K562 (cell line): ENCODE results near the gene TRRAP. TPM values are rescaled to one million over a fixed set of nuclear protein-coding genes. Genes with fewer than 3 reads are reported as not detected.

Experiments used
- ATAC-seq: fragments of 200-7000 bp; cut with Tn5 transposase; 3 replicates; pipeline ENCODE4 v1.9.1; 2020; ENCODE audit warnings: moderate library complexity
- BruUV-seq: library from RNA; stranded (reverse); fragments of 400-500 nt; replicated peaks from 2 replicates; lab custom pipeline; 2021; lab: Mats Ljungman, UMichigan
- CTCF ChIA-PET: fragments of 300-600 bp; formaldehyde crosslinking; extraction: SDS; loops from one replicate; lab custom pipeline; 2021; ENCODE audit warnings: low intra/inter-chr PET ratio; lab: Yijun Ruan, JAX
- POLR2A ChIA-PET: fragments of 300-600, 350-650 bp; sonication (Branson Sonifier 250); formaldehyde crosslinking; extraction: SDS; loops from one replicate; lab custom pipeline; 2021; ENCODE audit warnings: antibody characterized with exemption, inconsistent platforms; lab: Yijun Ruan, JAX
- DNase-seq, 4 experiments: peaks; one replicate each; pipeline versions ENCODE4 v3.0.0 to v3.0.0-alpha.2; 2011 to 2018; ENCODE audit warnings: low spot score in 3 of 4, mixed read lengths in 3 of 4; ENCODE audit errors: extremely low read depth in 1 of 4
- FAIRE-seq: peaks from 2 replicates; lab custom pipeline; 2011; peaks lifted over from hg19 to GRCh38; lab: Jason Lieb, UNC
- H2AFZ ChIP-seq: 2 replicates; pipeline ENCODE4 v1.6.0; 2011; ENCODE audit warnings: low read depth, low read length, control low read depth, inconsistent platforms
- H3K27ac ChIP-seq: fragments of 200-600 bp; 3 replicates; pipeline ENCODE4 v1.8.0; 2011; ENCODE audit warnings: low read depth, mild to moderate bottlenecking, control low read depth, inconsistent platforms, low read length, moderate library complexity, mixed read lengths; ENCODE audit errors: extremely low read depth
- H3K27me3 ChIP-seq, 2 experiments: fragments of 300-600 bp in 1 of 2; 2 replicates in 1 of 2; 3 replicates in 1 of 2; pipeline versions ENCODE4 v1.6.0 to v1.8.0; 2011; ENCODE audit warnings: inconsistent platforms in 2 of 2, low read length in 2 of 2, mild to moderate bottlenecking in 1 of 2, mixed read lengths in 1 of 2, moderate library complexity in 1 of 2; ENCODE audit not compliant: control insufficient read depth in 2 of 2, insufficient read depth in 2 of 2
- H3K36me3 ChIP-seq: fragments of 300-600 bp; 3 replicates; pipeline ENCODE4 v1.8.0; 2011; ENCODE audit warnings: mild to moderate bottlenecking, low read length, inconsistent platforms; ENCODE audit not compliant: control insufficient read depth, insufficient read depth
- H3K4me1 ChIP-seq, 2 experiments: fragments of 200-600 bp in 1 of 2; replicated peaks in 1 of 2; 2 replicates in 1 of 2; 3 replicates in 1 of 2; pipeline versions ENCODE4 v1.5.1 to v1.8.0; 2011; ENCODE audit warnings: inconsistent platforms in 2 of 2, low read length in 2 of 2, mild to moderate bottlenecking in 1 of 2, mixed read lengths in 1 of 2, moderate library complexity in 1 of 2; ENCODE audit not compliant: control insufficient read depth in 2 of 2, insufficient read depth in 2 of 2
- H3K4me2 ChIP-seq: 2 replicates; pipeline ENCODE4 v1.6.1; 2011; ENCODE audit warnings: low read length, control low read depth, inconsistent platforms, mixed read lengths; ENCODE audit not compliant: insufficient read depth
- H3K4me3 ChIP-seq: fragments of 200-600 bp; sonication (generic), shearing (Covaris generic); 2 replicates; pipeline ENCODE4 v1.5.1; 2016; ENCODE audit warnings: control low read depth, inconsistent platforms
- H3K79me2 ChIP-seq: fragments of 200-600 bp; 3 replicates; pipeline ENCODE4 v1.8.0; 2011; ENCODE audit warnings: low read length, inconsistent platforms; ENCODE audit not compliant: control insufficient read depth, insufficient read depth
- H3K9ac ChIP-seq, 2 experiments: 2 replicates each; pipeline versions ENCODE4 v1.6.0 to v1.6.1; 2011; ENCODE audit warnings: low read depth in 2 of 2, low read length in 2 of 2, control low read depth in 1 of 2, inconsistent platforms in 1 of 2, mild to moderate bottlenecking in 1 of 2, mixed read lengths in 1 of 2; ENCODE audit not compliant: insufficient read depth in 1 of 2
- H3K9me1 ChIP-seq: one replicate; pipeline ENCODE4 v1.6.0; 2011; ENCODE audit warnings: inconsistent platforms, mild to moderate bottlenecking, low read length, moderate library complexity; ENCODE audit not compliant: control insufficient read depth, insufficient read depth
- H3K9me3 ChIP-seq: replicated peaks from 2 replicates; pipeline ENCODE4 v1.5.1; 2011; ENCODE audit warnings: low read depth, low read length, inconsistent platforms; ENCODE audit not compliant: control insufficient read depth, insufficient read depth
- H4K20me1 ChIP-seq: replicated peaks from 2 replicates; pipeline ENCODE4 v1.6.1; 2011; ENCODE audit warnings: low read length, inconsistent platforms, mixed read lengths; ENCODE audit not compliant: control insufficient read depth, insufficient read depth
- BCL6 ChIP-seq: fragments of 250-450 bp; sonication (Bioruptor Pico); IDR thresholded peaks from 2 replicates; pipeline ENCODE4 v1.4.0; 2020
- HNRNPL ChIP-seq: fragments of 200-400 bp; formaldehyde crosslinking; IDR thresholded peaks from 2 replicates; pipeline ENCODE4 v1.6.1; 2017; ENCODE audit warnings: low read depth, mild to moderate bottlenecking, low read length
- KDM5B ChIP-seq: fragments of 200-600 bp; sonication (generic); IDR thresholded peaks from 2 replicates; pipeline ENCODE4 v1.6.1; 2012; ENCODE audit warnings: low read depth, mild to moderate bottlenecking, moderate library complexity, low read length, control low read depth, inconsistent platforms; ENCODE audit not compliant: insufficient replicate concordance
- KHSRP ChIP-seq: fragments of 450-650 bp; IDR thresholded peaks from 2 replicates; pipeline ENCODE4 v1.6.1; 2017
- MBD2 ChIP-seq: sonication (generic); IDR thresholded peaks from 2 replicates; pipeline ENCODE4 v1.6.1; 2016; ENCODE audit warnings: low read depth, borderline replicate concordance
- MEIS2 ChIP-seq: fragments of 450-650 bp; IDR thresholded peaks from 2 replicates; pipeline ENCODE4 v1.6.1; 2014; ENCODE audit warnings: mild to moderate bottlenecking; ENCODE audit not compliant: partially characterized antibody
- POU5F1 ChIP-seq: fragments of 150-350 bp; IDR thresholded peaks from 2 replicates; pipeline ENCODE4 v1.6.1; 2014; ENCODE audit warnings: borderline replicate concordance, low read length, low read depth, mild to moderate bottlenecking; ENCODE audit not compliant: partially characterized antibody
- SMARCA5 ChIP-seq: fragments of 450-650 bp; IDR thresholded peaks from 2 replicates; pipeline ENCODE4 v1.6.1; 2016
- TEAD1 ChIP-seq, 2 experiments: fragments of 450-650 bp in 1 of 2; sonication (generic) in 1 of 2; formaldehyde crosslinking; IDR thresholded peaks; 2 replicates each; pipeline versions ENCODE4 v1.4.0 to v1.8.0; 2020 to 2022; ENCODE audit warnings: mild to moderate bottlenecking in 2 of 2, missing genetic modification reagents in 1 of 2
- ZC3H8 ChIP-seq: fragments of 450-650 bp; IDR thresholded peaks from 2 replicates; pipeline ENCODE4 v1.6.1; 2017
- ZNF764 ChIP-seq: fragments of 250-450 bp; sonication (Bioruptor Pico); IDR thresholded peaks from 2 replicates; pipeline ENCODE4 v1.4.0; 2020; ENCODE audit warnings: low read depth, mild to moderate bottlenecking, moderate library complexity
- WGBS: fragments of 100-300 bp; shearing (Covaris generic); methylation state at CpG from one replicate; pipeline ENCODE4 v1.1.6; 2016; ENCODE audit warnings: low coverage, mixed read lengths; ENCODE audit not compliant: insufficient coverage; ENCODE audit errors: missing lambda C conversion rate; 5-methylcytosine and 5-hydroxymethylcytosine counted together
- in situ Hi-C: fragments of 300-500 bp; cut with MboI; formaldehyde crosslinking; loops from 4 replicates; pipeline ENCODE4 v1.15.0; 2018; ENCODE audit warnings: inconsistent platforms, mixed read lengths
- intact Hi-C: fragments of 100-400 bp; cut with micrococcal nuclease; formaldehyde crosslinking; loops from 2 replicates; pipeline ENCODE4 v1.14.2; 2022
- polyA plus RNA-seq, 8 experiments: library from polyadenylated mRNA; depleted of rRNA in 4 of 8; stranded (reverse) in 5 of 8; unstranded in 3 of 8; fragments of >200 nt; fragmentation: Nextera tagmentation in 2 of 8; fragmentation: Illumina TruSeq in 1 of 8; extraction: Ambion mirVana in 2 of 8; extraction: Trizol in 1 of 8; gene quantifications; 2 replicates each; pipeline versions ENCODE4 v1.2.1 to v1.2.3, GENCODE V29; 2011 to 2014; ENCODE audit warnings: inconsistent platforms in 1 of 8, missing spikeins in 1 of 8
- total RNA-seq, 7 experiments: library from RNA; depleted of rRNA in 6 of 7; stranded (reverse); fragments of >200 nt in 6 of 7; fragmentation: Illumina TruSeq in 2 of 7; extraction: Trizol in 2 of 7; gene quantifications; 2 replicates each; pipeline versions ENCODE4 v1.2.1 to v1.2.3, GENCODE V29; 2011 to 2021; ENCODE audit warnings: low replicate concordance in 1 of 7
- TF ChIP-seq, protein P1 (sequence below): fragments of 250-450 bp; sonication (Bioruptor Pico); IDR thresholded peaks from 2 replicates; pipeline ENCODE4 v1.9.0; 2021; ENCODE audit warnings: mild to moderate bottlenecking
- TF ChIP-seq, protein P2 (sequence below): fragments of 250-450 bp; sonication (Bioruptor Pico); IDR thresholded peaks from 2 replicates; pipeline ENCODE4 v1.5.0; 2022; ENCODE audit warnings: mild to moderate bottlenecking
- TF ChIP-seq, protein P3 (sequence below): fragments of 450-650 bp; IDR thresholded peaks from 2 replicates; pipeline ENCODE4 v1.6.1; 2018; ENCODE audit warnings: mild to moderate bottlenecking, low read depth; ENCODE audit not compliant: partially characterized antibody

TRRAP gene
- total and polyA plus RNA-seq, 9 of the 15 experiments (the other 6 are each of a cell fraction or from before 2014, with no cell fraction given): 1.3 to 47.2 (median 9.7) TPM

DNA sequence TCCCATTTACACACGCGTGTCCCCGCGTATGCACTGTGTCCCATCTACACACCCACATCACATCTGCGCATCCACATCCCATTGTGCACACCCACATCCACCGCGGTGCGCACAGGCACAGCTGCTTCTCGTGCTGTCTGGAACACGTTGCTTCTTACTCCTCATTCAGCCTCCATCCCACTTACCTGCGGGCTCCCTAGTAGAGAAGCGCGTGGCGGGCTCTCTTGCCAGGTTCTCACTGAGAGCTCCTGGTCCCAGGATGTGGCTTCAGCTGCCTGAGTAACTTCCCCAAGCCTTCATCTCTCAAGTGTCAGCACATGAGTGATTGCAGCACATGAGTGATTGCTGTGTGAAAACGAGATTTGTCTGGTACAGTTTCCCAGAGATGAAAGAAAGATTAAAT is 117.8 kb downstream of the TRRAP start:
- CTCF ChIA-PET: no interaction called here
- POLR2A ChIA-PET: no interaction called here
- Histone ChIP-seq H3K4me3 (no peak overlapping the region), H3K9me1 (no peaks in the 10 kb centered on the region), H3K27ac (no peak overlapping the region), H3K9ac (peak overlapping the region in 1 of 2 experiments; percentile 72; a peak in 2 of 4 replicates), H3K9me3 (no peaks in the 10 kb centered on the region), H4K20me1 (no peaks in the 10 kb centered on the region), H3K4me1 (peaks cover 0 to 3% of the 10 kb centered on the region in 2 experiments; a peak in 1 of 5 replicates), H2AFZ (no peak overlapping the region), H3K79me2 (no peaks in the 10 kb centered on the region), H3K4me2 (no peak overlapping the region), H3K27me3 (no peaks in the 10 kb centered on the region), H3K36me3 (peaks cover 91% of the 10 kb centered on the region)
- WGBS: 92% methylated on average over 15 of the region's 15 CpGs
- DNase-seq: no peak
- no TSS peak for BruUV-seq
- intact Hi-C loops (no loop called here), in situ Hi-C loops (no loop called here)
- ATAC-seq: no peak
- TF ChIP-seq ZC3H8: no peak
- TF ChIP-seq SMARCA5: no peak
- no peak for TF ChIP-seq MBD2
- TF ChIP-seq MEIS2: peak; percentile 33
- TF ChIP-seq KDM5B: no peak
- FAIRE-seq: no peak

DNA sequence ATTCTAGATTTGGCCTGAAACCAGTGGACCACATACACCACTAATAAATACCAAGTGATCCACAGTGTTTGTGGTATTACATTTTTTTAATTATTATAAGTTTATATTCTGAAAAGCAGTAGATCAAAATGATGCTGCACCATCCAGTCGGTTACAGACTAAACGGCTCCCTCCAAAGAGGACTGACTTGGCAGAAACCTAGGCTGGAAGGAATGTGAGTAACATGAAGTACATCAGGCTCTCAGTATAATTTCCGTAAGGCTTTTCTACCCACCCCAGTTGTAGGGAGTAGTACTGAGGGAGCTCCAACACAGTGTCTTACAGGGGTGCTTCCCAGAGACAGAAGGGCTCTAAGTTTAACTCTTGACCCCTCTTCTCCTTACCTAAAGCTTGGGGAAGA is 119.5 kb downstream of the TRRAP start:
- H3K79me2 ChIP-seq: no peaks in the 10 kb centered on the region
- BruUV-seq: no TSS peak
- intact Hi-C loops (no loop called here), in situ Hi-C loops (no loop called here)
- no peaks in the 10 kb centered on the region for H4K20me1 ChIP-seq
- H3K9me1 ChIP-seq: no peaks in the 10 kb centered on the region
- no peaks in the 10 kb centered on the region for H3K9me3 ChIP-seq
- DNase-seq (no peak), ATAC-seq (no peak), FAIRE-seq (peak; percentile 67)
- H3K4me1 ChIP-seq: peaks cover 0 to 3% of the 10 kb centered on the region in 2 experiments; a peak in 1 of 5 replicates
- H3K36me3 ChIP-seq: peaks cover 88% of the 10 kb centered on the region
- WGBS: 92% methylated on average over 3 of the region's 3 CpGs
- H3K4me3 ChIP-seq: no peak overlapping the region
- POLR2A ChIA-PET: interaction anchor here (1.5 kb wide), 1 partner anchor 9 kb away, joined by 4 read pairs; no protein-coding TSS in a partner anchor
- no peak overlapping the region for H3K27ac ChIP-seq
- no peak overlapping the region for H2AFZ ChIP-seq
- H3K9ac ChIP-seq: no peak overlapping the region
- no peaks in the 10 kb centered on the region for H3K27me3 ChIP-seq
- CTCF ChIA-PET: no interaction called here
- H3K4me2 ChIP-seq: no peak overlapping the region
- TF ChIP-seq, protein P1, sequence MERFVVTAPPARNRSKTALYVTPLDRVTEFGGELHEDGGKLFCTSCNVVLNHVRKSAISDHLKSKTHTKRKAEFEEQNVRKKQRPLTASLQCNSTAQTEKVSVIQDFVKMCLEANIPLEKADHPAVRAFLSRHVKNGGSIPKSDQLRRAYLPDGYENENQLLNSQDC: no peak
- TF ChIP-seq KHSRP: no peak
- TF ChIP-seq, protein P2, sequence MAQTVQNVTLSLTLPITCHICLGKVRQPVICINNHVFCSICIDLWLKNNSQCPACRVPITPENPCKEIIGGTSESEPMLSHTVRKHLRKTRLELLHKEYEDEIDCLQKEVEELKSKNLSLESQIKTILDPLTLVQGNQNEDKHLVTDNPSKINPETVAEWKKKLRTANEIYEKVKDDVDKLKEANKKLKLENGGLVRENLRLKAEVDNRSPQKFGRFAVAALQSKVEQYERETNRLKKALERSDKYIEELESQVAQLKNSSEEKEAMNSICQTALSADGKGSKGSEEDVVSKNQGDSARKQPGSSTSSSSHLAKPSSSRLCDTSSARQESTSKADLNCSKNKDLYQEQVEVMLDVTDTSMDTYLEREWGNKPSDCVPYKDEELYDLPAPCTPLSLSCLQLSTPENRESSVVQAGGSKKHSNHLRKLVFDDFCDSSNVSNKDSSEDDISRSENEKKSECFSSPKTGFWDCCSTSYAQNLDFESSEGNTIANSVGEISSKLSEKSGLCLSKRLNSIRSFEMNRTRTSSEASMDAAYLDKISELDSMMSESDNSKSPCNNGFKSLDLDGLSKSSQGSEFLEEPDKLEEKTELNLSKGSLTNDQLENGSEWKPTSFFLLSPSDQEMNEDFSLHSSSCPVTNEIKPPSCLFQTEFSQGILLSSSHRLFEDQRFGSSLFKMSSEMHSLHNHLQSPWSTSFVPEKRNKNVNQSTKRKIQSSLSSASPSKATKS (CRISPR knock-in tag): no peak
- TF ChIP-seq TEAD1 (CRISPR knock-in tag; IDR thresholded peaks at IDR 0.05): no peak
- no peak for TF ChIP-seq POU5F1
- TF ChIP-seq, protein P3, sequence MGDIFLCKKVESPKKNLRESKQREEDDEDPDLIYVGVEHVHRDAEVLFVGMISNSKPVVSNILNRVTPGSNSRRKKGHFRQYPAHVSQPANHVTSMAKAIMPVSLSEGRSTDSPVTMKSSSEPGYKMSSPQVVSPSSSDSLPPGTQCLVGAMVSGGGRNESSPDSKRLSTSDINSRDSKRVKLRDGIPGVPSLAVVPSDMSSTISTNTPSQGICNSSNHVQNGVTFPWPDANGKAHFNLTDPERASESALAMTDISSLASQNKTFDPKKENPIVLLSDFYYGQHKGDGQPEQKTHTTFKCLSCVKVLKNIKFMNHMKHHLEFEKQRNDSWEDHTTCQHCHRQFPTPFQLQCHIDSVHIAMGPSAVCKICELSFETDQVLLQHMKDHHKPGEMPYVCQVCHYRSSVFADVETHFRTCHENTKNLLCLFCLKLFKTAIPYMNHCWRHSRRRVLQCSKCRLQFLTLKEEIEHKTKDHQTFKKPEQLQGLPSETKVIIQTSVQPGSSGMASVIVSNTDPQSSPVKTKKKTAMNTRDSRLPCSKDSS: no peak
- no peak for TF ChIP-seq ZNF764 (CRISPR knock-in tag)
- no peak for TF ChIP-seq HNRNPL
- no peak for TF ChIP-seq BCL6 (CRISPR knock-in tag)
